ENCODE data around the gene LPO.

LPO gene

GRCh38 chr17:58313815-58314705 lies 75.7 kb downstream of the LPO start:
- no peak for DNase-seq (ENCODE audit: low read depth)
- no peak overlapping the region for H3K4me3 ChIP-seq (ENCODE audit: low read length)
- no peak for TF ChIP-seq CTCF (IDR thresholded peaks at IDR 0.05; ENCODE audit: insufficient read depth, low read depth, low read length, missing control alignments)

GRCh38 chr17:58314706-58315015 lies 76.3 kb downstream of the LPO start:
- no peak for TF ChIP-seq CTCF (IDR thresholded peaks at IDR 0.05; ENCODE audit: insufficient read depth, low read depth, low read length, missing control alignments)
- no peak overlapping the region for H3K4me3 ChIP-seq (ENCODE audit: low read length)
- no peak for DNase-seq (ENCODE audit: low read depth)

GRCh38 chr17:58315281-58315711 lies 76.9 kb downstream of the LPO start:
- no peak for TF ChIP-seq CTCF (IDR thresholded peaks at IDR 0.05; ENCODE audit: insufficient read depth, low read depth, low read length, missing control alignments)
- no peak overlapping the region for H3K4me3 ChIP-seq (ENCODE audit: low read length)
- DNase-seq (ENCODE audit: low read depth) = no peak

GRCh38 chr17:58315750-58316149 lies 77.4 kb downstream of the LPO start:
- DNase-seq (ENCODE audit: low read depth) = no peak
- TF ChIP-seq CTCF (IDR thresholded peaks at IDR 0.05; ENCODE audit: insufficient read depth, low read depth, low read length, missing control alignments) = no peak
- no peak overlapping the region for H3K4me3 ChIP-seq (ENCODE audit: low read length)

GRCh38 chr17:58316260-58316960 lies 78.0 kb downstream of the LPO start:
- H3K4me3 ChIP-seq (ENCODE audit: low read length) = no peak overlapping the region
- no peak for TF ChIP-seq CTCF (IDR thresholded peaks at IDR 0.05; ENCODE audit: insufficient read depth, low read depth, low read length, missing control alignments)
- DNase-seq (ENCODE audit: low read depth) = no peak

- DNase-seq (ENCODE audit: low read depth) = peak; percentile 85
- H3K4me3 ChIP-seq (ENCODE audit: low read length) = no peak overlapping the region
- peak; percentile 93 for TF ChIP-seq CTCF (IDR thresholded peaks at IDR 0.05; ENCODE audit: insufficient read depth, low read depth, low read length, missing control alignments)
Observed at GRCh38 chr17:58317421-58318064, 79.2 kb downstream of the LPO start.

Data from epithelial cell of esophagus (primary cell).